Activated naive CD8-positive, alpha-beta T cell treated with anti-CD3 and anti-CD28 coated beads, Interleukin-2, amount 10 ng/mL, durations not matched to agents 7 days and 5 days (primary cell): ENCODE measurements around the gene HRH4. TPM values are rescaled to one million over a fixed set of nuclear protein-coding genes. Genes with fewer than 3 reads are reported as not detected.
A peak's percentile ranks its signal among the peaks of the same experiment; 100 is the strongest.

Experiments
- ATAC-seq: fragments of 150-1000 bp; cut with Tn5 transposase; one replicate; pipeline ENCODE4 v1.10.0; 2021; ENCODE audit warnings: low read depth, moderate library complexity
- POLR2A ChIA-PET: fragments of 350-600 bp; sonication (Branson Sonifier 250); formaldehyde crosslinking; loops from one replicate; lab custom pipeline; 2021; ENCODE audit warnings: antibody characterized with exemption; lab: Charles Lee
- DNase-seq: peaks from one replicate; pipeline ENCODE4 v3.0.0; 2021
- H3K27ac Mint-ChIP-seq: one replicate; pipeline ENCODE4 v1.8.0; 2022; ENCODE audit warnings: mild to moderate bottlenecking, mixed read lengths
- H3K27me3 Mint-ChIP-seq: one replicate; pipeline ENCODE4 v1.8.0; 2022; ENCODE audit warnings: mild to moderate bottlenecking, moderate library complexity, mixed read lengths
- H3K36me3 Mint-ChIP-seq: one replicate; pipeline ENCODE4 v1.8.0; 2021; ENCODE audit warnings: mild to moderate bottlenecking, mixed read lengths
- H3K4me1 Mint-ChIP-seq: one replicate; pipeline ENCODE4 v1.8.0; 2021; ENCODE audit warnings: mixed read lengths
- H3K4me3 Mint-ChIP-seq: one replicate; pipeline ENCODE4 v1.8.0; 2022; ENCODE audit warnings: mild to moderate bottlenecking, moderate library complexity, mixed read lengths
- H3K9me3 Mint-ChIP-seq: one replicate; pipeline ENCODE4 v1.8.0; 2021; ENCODE audit warnings: mixed read lengths
- total RNA-seq, 2 experiments: library from RNA; stranded (reverse); gene quantifications; one replicate each; pipeline ENCODE4 v1.2.3, GENCODE V29; 2021

Gene HRH4, protein sequence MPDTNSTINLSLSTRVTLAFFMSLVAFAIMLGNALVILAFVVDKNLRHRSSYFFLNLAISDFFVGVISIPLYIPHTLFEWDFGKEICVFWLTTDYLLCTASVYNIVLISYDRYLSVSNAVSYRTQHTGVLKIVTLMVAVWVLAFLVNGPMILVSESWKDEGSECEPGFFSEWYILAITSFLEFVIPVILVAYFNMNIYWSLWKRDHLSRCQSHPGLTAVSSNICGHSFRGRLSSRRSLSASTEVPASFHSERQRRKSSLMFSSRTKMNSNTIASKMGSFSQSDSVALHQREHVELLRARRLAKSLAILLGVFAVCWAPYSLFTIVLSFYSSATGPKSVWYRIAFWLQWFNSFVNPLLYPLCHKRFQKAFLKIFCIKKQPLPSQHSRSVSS
- under 1 TPM; 0.22 to 0.23 TPM for total RNA-seq

DNA sequence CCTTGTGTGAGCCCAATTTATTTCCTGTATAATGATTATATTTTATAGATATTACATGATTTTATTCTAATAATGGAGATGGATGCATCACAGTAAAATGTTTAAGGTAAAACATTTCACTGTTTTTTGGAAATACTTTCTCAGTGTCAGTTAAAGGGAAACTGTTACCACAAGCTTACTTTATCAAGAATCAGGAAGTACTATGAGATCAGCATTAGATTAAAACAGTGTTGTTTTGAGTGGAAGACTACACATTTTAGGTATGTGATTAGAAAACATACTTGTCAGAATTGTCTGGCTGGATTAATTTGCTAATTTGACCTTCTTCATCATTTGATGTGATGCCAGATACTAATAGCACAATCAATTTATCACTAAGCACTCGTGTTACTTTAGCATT is at the start of gene HRH4:
HRH4 (plus strand) TSS at position 250 of the 400 bp plus-strand sequence; CDS start at position 342, 92 bp downstream.
- Mint-ChIP-seq H3K4me3 (no peak within 1 kb of the TSS), H3K36me3 (peaks cover under 1% of the 10 kb centered on the region)
- no peak for ATAC-seq

DNA sequence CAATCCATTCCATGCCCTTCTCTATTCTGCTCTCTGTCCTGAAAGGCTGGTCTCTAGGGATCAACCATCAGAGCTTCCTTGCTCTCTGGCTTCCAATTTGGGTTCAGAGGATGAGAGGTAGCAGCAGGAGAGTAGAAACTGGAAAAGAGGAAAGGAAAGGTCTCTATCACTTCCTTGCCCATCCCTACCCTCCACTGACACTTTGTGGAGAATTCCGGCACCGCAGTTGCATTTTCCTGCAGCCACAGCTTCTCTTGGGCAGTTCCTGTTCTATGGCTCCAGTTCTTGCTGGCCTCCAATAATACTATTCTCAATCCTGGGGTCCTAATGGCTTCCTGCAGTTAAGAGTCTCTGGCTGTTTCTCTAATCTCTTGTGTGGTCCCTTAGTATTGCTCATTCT is 47.3 kb upstream of the HRH4 start:
- no peaks in the 10 kb centered on the region for H3K9me3 Mint-ChIP-seq
- POLR2A ChIA-PET, result no interaction called here
- no peak overlapping the region for H3K27ac Mint-ChIP-seq
- ATAC-seq (no peak), DNase-seq (no peak)
- no peaks in the 10 kb centered on the region for H3K4me1 Mint-ChIP-seq
- peaks cover 13% of the 10 kb centered on the region for H3K27me3 Mint-ChIP-seq
- no peak overlapping the region for H3K4me3 Mint-ChIP-seq
- no peaks in the 10 kb centered on the region for H3K36me3 Mint-ChIP-seq

More for the DNA sequence above, at the start of gene HRH4:
- Mint-ChIP-seq H3K27ac (peak within 1 kb of the TSS; percentile 53), H3K4me1 (peaks cover 5% of the 10 kb centered on the region), H3K27me3 (no peaks in the 10 kb centered on the region), H3K9me3 (no peaks in the 10 kb centered on the region)
- POLR2A ChIA-PET, result no interaction called here
- no peak for DNase-seq

DNA sequence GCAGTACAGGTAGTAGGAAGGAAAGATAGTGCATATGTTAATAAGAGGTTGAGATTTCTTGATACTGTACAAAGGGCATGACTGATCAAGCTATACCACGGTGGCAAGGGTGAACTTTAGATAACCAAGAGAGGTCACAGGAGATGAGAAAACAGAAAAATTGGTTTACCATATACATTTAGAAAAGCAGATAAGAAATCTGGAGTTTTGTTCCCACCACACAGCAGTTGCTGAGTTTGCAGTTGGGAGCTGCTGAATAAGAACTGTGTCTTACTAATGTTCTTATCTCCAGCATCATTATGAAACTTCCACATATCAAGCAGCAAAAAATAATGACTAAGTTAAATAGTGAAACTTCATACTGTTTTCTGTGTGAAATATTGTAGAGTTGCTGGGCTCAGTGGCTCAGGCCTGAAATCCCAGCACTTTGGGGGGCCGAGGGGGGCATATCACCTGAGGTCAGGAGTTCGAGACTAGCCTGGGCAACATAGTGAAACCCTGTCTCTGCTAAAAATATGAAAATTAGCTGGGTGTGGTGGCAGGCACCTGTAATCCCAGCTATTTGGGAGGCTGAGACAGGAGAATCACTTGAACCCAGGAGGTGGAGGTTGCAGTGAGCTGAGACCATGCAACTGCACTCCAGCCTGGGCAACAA is 46.0 kb upstream of the HRH4 start:
- H3K4me3 Mint-ChIP-seq, result no peak overlapping the region
- H3K27me3 Mint-ChIP-seq, result peaks cover 13% of the 10 kb centered on the region
- DNase-seq (no peak), ATAC-seq (no peak)
- H3K9me3 Mint-ChIP-seq, result no peaks in the 10 kb centered on the region
- H3K27ac Mint-ChIP-seq, result no peak overlapping the region
- no peaks in the 10 kb centered on the region for H3K4me1 Mint-ChIP-seq
- POLR2A ChIA-PET, result interaction anchor here (0.7 kb wide), 1 partner anchor 63 kb away, joined by 4 read pairs; no protein-coding TSS in a partner anchor
- H3K36me3 Mint-ChIP-seq, result no peaks in the 10 kb centered on the region

GRCh38 chr18:24417480-24417879 is 43.0 kb upstream of the HRH4 start:
- no peak for DNase-seq
- peaks cover 25% of the 10 kb centered on the region for H3K27me3 Mint-ChIP-seq
- no peaks in the 10 kb centered on the region for H3K36me3 Mint-ChIP-seq

DNA sequence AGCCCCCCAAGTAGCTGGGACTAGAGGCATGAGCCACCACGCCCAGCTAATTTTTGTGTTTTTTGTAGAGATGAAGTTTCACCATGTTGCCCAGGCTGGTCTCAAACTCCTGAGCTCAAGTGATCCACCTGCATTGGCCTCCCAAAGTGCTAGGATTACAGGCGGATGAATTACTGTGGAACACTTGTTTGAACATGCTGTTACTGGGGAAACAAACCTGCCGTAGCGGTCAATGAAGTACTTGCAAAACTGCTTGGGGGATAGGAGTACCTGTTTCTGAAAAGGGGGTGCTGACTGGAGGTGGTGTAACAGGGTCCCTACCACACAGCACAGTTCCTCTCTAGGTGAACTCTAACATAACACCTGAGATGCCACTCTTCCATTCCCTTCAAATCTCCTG is 39.9 kb upstream of the HRH4 start:
- H3K4me1 Mint-ChIP-seq, result no peaks in the 10 kb centered on the region
- no peak overlapping the region for H3K4me3 Mint-ChIP-seq
- no peak overlapping the region for H3K27ac Mint-ChIP-seq
- DNase-seq (no peak), ATAC-seq (no peak)
- H3K9me3 Mint-ChIP-seq, result peaks cover 5% of the 10 kb centered on the region
- H3K36me3 Mint-ChIP-seq, result peaks cover 3% of the 10 kb centered on the region
- H3K27me3 Mint-ChIP-seq, result peaks cover 27% of the 10 kb centered on the region
- POLR2A ChIA-PET, result no interaction called here

More at GRCh38 chr18:24417480-24417879, 43.0 kb upstream of the HRH4 start:
- ATAC-seq, result no peak
- Mint-ChIP-seq H3K4me3 (no peak overlapping the region), H3K4me1 (no peaks in the 10 kb centered on the region), H3K27ac (no peak overlapping the region), H3K9me3 (peaks cover 2% of the 10 kb centered on the region)
- POLR2A ChIA-PET, result no interaction called here

GRCh38 chr18:24421831-24422230 is 38.6 kb upstream of the HRH4 start:
- POLR2A ChIA-PET, result no interaction called here
- no peaks in the 10 kb centered on the region for H3K4me1 Mint-ChIP-seq

GRCh38 chr18:24426073-24426397 is 34.4 kb upstream of the HRH4 start:
- Mint-ChIP-seq H3K27ac (peak overlapping the region; percentile 71), H3K27me3 (peaks cover 17% of the 10 kb centered on the region), H3K4me1 (peaks cover 14% of the 10 kb centered on the region), H3K4me3 (peak overlapping the region; percentile 72), H3K9me3 (peaks cover 7% of the 10 kb centered on the region), H3K36me3 (peaks cover 14% of the 10 kb centered on the region)
- ATAC-seq (no peak), DNase-seq (no peak)
- POLR2A ChIA-PET, result interaction anchor here (1.6 kb wide), 1 partner anchor 28 kb away, joined by 5 read pairs; the partner anchor contains the start of gene OSBPL1A

More at GRCh38 chr18:24421831-24422230, 38.6 kb upstream of the HRH4 start:
- H3K4me3 Mint-ChIP-seq, result no peak overlapping the region
- H3K27ac Mint-ChIP-seq, result no peak overlapping the region
- H3K27me3 Mint-ChIP-seq, result peaks cover 29% of the 10 kb centered on the region
- DNase-seq (no peak), ATAC-seq (no peak)
- peaks cover 8% of the 10 kb centered on the region for H3K36me3 Mint-ChIP-seq
- peaks cover 7% of the 10 kb centered on the region for H3K9me3 Mint-ChIP-seq

- peak within 1 kb of the TSS; percentile 90 for H3K4me3 Mint-ChIP-seq
- peak; percentile 92 for DNase-seq
- peaks cover 14% of the 10 kb centered on the region for H3K36me3 Mint-ChIP-seq
- peaks cover 14% of the 10 kb centered on the region for H3K27me3 Mint-ChIP-seq
- POLR2A ChIA-PET, result interaction anchor here (1.6 kb wide), 1 partner anchor 29 kb away, joined by 5 read pairs; the partner anchor contains the start of gene OSBPL1A
- H3K9me3 Mint-ChIP-seq, result peaks cover 5% of the 10 kb centered on the region
- peak; percentile 94 for ATAC-seq
- peaks cover 16% of the 10 kb centered on the region for H3K4me1 Mint-ChIP-seq
- peak within 1 kb of the TSS; percentile 93 for H3K27ac Mint-ChIP-seq
These were observed 33.8 kb upstream of the HRH4 start, which contains the start of gene IMPACT for GRCh38 chr18:24426398-24427294. Gene IMPACT, plus strand, starts transcription at chr18:24426670. Its CDS starts 87 bp downstream, at chr18:24426757.

GRCh38 chr18:24427484-24427883 is 33.0 kb upstream of the HRH4 start:
- Mint-ChIP-seq H3K36me3 (peaks cover 14% of the 10 kb centered on the region), H3K9me3 (peaks cover 5% of the 10 kb centered on the region), H3K4me1 (peaks cover 17% of the 10 kb centered on the region), H3K27ac (peak overlapping the region; percentile 93), H3K27me3 (peaks cover 6% of the 10 kb centered on the region), H3K4me3 (peak overlapping the region; percentile 90)
- POLR2A ChIA-PET, result interaction anchor here (1.6 kb wide), 1 partner anchor 30 kb away, joined by 5 read pairs; the partner anchor contains the start of gene OSBPL1A
- no peak for DNase-seq
- ATAC-seq, result no peak

- POLR2A ChIA-PET, result no interaction called here
- H3K4me3 Mint-ChIP-seq, result no peak overlapping the region
These were observed 31.7 kb upstream of the HRH4 start for GRCh38 chr18:24428709-24429108.

GRCh38 chr18:24429188-24429587 is 31.2 kb upstream of the HRH4 start:
- Mint-ChIP-seq H3K9me3 (peaks cover 5% of the 10 kb centered on the region), H3K27ac (no peak overlapping the region), H3K4me3 (no peak overlapping the region), H3K36me3 (peaks cover 14% of the 10 kb centered on the region), H3K27me3 (peaks cover 6% of the 10 kb centered on the region), H3K4me1 (peaks cover 20% of the 10 kb centered on the region)
- no peak for ATAC-seq
- POLR2A ChIA-PET, result no interaction called here
- DNase-seq, result no peak

More at GRCh38 chr18:24428709-24429108, 31.7 kb upstream of the HRH4 start:
- Mint-ChIP-seq H3K27ac (no peak overlapping the region), H3K9me3 (peaks cover 5% of the 10 kb centered on the region), H3K27me3 (peaks cover 6% of the 10 kb centered on the region), H3K36me3 (peaks cover 14% of the 10 kb centered on the region), H3K4me1 (peaks cover 20% of the 10 kb centered on the region)
- DNase-seq, result no peak
- ATAC-seq, result no peak

DNA sequence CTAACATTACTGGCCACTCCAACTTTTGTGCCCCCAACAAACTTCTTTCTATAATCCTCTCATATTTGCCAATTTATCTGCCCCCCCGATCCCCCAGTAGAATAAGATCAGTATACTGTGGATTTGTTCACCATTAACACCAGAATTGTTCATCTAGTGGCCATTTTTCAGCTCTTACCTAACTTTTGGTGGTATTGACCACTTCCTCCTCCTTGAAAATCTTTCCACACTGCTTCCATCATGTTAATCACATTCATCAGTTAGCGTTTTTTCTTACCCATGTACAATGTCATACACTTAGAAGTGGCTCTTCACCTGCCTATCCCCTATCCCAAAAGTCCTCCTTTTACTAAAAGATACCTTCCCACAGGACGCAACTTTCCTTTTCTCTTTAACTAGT is 27.8 kb upstream of the HRH4 start:
- Mint-ChIP-seq H3K27ac (no peak overlapping the region), H3K4me3 (no peak overlapping the region), H3K9me3 (no peaks in the 10 kb centered on the region), H3K36me3 (peaks cover 6% of the 10 kb centered on the region), H3K27me3 (no peaks in the 10 kb centered on the region), H3K4me1 (peaks cover 17% of the 10 kb centered on the region)
- DNase-seq (no peak), ATAC-seq (no peak)
- POLR2A ChIA-PET, result no interaction called here

- POLR2A ChIA-PET, result no interaction called here
- no peak overlapping the region for H3K4me3 Mint-ChIP-seq
- no peaks in the 10 kb centered on the region for H3K9me3 Mint-ChIP-seq
- H3K27me3 Mint-ChIP-seq, result no peaks in the 10 kb centered on the region
- DNase-seq, result no peak
- no peak for ATAC-seq
- peaks cover 7% of the 10 kb centered on the region for H3K4me1 Mint-ChIP-seq
- H3K36me3 Mint-ChIP-seq, result peaks cover 13% of the 10 kb centered on the region
- H3K27ac Mint-ChIP-seq, result no peak overlapping the region
These were observed 23.5 kb upstream of the HRH4 start for GRCh38 chr18:24436939-24437338.
